ENCODE data around the gene SMYD4. TPM values are rescaled to one million over a fixed set of nuclear protein-coding genes. Genes with fewer than 3 reads are reported as not detected.

Gene SMYD4
- total RNA-seq, 1 experiment from 2014 or later: 9.3 TPM

Other genes with a start within 250 kb of the SMYD4 start
- 6.2 and 17.1 TPM in 2 replicates for gene SLC43A2, start 201.1 kb downstream of the SMYD4 start, total RNA-seq (2014; rRNA removed)
- gene SCARF1, start 184.2 kb downstream of the SMYD4 start, total RNA-seq (2014; rRNA removed): 0.73 and 0.81 TPM in 2 replicates
- 27.6 and 27.8 TPM in 2 replicates for gene RILP, start 180.0 kb downstream of the SMYD4 start, total RNA-seq (2014; rRNA removed)
- 103 and 126 TPM in 2 replicates for gene PRPF8, start 145.0 kb downstream of the SMYD4 start, total RNA-seq (2014; rRNA removed)
- 0.63 and 0.77 TPM in 2 replicates for gene TLCD2, start 119.5 kb downstream of the SMYD4 start, total RNA-seq (2014; rRNA removed)
- gene WDR81, start 105.2 kb downstream of the SMYD4 start, total RNA-seq (2014; rRNA removed): 14.6 and 16.4 TPM in 2 replicates
- 2.2 and 2.5 TPM in 2 replicates for gene SERPINF2, start 87.0 kb downstream of the SMYD4 start, total RNA-seq (2014; rRNA removed)
- 1.7 TPM in 1 of 2 replicates, not detected in the other for gene SERPINF1, start 67.8 kb downstream of the SMYD4 start, total RNA-seq (2014; rRNA removed)
- gene RPA1, start 103 bp upstream of the SMYD4 start, total RNA-seq (2014; rRNA removed): 69.1 and 75.5 TPM in 2 replicates
- gene RTN4RL1, start 195.4 kb upstream of the SMYD4 start, total RNA-seq (2014; rRNA removed): 6.9 and 7.9 TPM in 2 replicates
- 47.9 and 57.4 TPM in 2 replicates for gene DPH1, start 200.3 kb upstream of the SMYD4 start, total RNA-seq (2014; rRNA removed)
- 45.7 and 58.6 TPM in 2 replicates for gene OVCA2, start 212.1 kb upstream of the SMYD4 start, total RNA-seq (2014; rRNA removed)
- 2.0 and 4.4 TPM in 2 replicates for gene HIC1, start 225.2 kb upstream of the SMYD4 start, total RNA-seq (2014; rRNA removed)

All from PC-3 (cell line).